Superior temporal gyrus (tissue), 1 donor: ENCODE data around the gene OGDH.
"Not testable (repeated sequence)": the region's sequence is repeated elsewhere in the genome, so short reads cannot be mapped to it uniquely, and the experiment has no call there.

Source experiments
- DNase-seq: peaks from one replicate; pipeline ENCODE4 v3.0.0-alpha.2; 2016; ENCODE audit errors: extremely low spot score

OGDH gene

DNA sequence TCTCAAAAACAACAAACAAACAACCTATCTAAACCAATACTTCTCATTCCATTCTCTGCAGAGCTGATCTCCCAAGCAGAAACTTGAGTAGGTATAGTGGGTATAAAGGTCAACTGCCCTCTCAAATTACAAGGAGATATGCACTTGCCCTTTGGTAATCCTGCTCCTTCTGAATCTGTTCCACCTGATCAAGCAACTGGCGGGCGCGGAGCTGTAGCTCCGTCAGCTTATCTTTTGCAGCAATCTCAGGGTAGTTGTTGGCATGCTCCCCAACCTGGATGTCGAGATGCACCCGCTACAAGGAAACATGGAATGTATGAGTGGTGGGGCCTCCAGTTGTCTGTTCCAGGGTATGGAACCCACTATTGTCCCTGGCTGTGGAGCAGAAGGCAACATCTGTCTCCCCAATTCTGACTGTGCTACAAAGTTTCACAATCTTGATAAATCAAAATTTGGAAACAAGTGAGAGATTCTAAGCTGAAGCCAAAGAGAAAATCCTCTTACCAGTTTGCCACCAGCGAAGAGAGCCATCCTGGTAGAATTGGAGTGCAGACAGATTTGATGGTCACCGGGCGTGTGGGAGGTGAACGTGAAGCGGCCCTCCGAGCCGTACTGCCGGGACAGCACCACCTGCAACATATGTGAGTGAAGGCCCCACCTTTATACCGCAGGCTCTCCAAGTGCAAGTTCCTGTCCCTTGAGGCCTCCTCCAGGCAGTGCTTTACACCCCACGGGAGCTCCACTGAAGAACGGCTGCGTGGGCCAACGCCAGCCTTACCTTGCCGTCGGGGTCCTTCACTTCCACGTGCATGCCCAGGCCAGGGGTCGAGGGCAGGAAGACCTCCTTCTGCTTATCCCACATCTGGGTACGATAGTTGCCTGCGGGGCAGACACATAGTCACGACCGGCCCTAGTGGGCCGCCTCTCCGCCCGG, 25.2 kb upstream of the OGDH start:
- DNase-seq, result no peak

DNA sequence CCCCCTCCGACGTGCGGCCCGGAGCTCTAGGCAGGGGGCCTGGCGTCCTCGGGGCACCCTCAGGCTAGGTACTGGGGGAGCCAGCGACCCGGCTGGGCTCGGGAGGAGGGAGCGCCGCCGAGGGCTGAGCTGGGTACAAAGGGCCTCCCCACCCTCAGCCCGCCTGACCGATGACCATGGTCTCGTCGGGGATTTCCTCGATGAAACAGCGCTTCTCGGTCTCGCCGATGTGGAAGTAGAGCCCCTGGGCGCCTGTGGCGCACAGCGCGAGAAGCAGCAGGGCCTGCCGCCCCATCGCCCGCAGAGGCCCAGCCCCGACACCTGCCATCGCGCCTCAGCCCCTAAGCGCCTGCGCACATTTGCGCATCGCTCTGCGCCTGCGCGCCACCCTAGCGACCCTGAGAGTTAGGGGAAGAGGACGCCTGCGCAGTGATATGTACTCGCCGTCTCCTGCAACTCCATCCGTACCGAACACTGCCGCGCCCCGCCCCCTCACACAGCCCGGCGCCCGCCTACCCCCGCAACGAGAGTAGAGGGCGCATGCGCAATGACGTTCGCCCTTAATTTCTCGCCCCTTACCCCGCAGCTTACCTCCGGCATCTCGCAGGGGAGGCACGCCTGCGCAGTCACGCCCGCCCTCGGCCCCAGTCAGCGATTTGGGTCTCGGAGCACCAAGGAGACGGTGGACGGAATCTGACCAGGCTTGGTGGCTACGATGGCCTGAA, 24.4 kb upstream of the OGDH start, which contains the start of gene TMED4:
Gene TMED4 (minus strand): TSS at position 353 of the 725 bp plus-strand sequence. CDS start 25 bp downstream, at position 328.
- DNase-seq, result peak; percentile 99

GRCh38 chr7:44583146-44583865, 23.1 kb upstream of the OGDH start:
- DNase-seq, result no peak

- peak; percentile 83 for DNase-seq
Observed at GRCh38 chr7:44587843-44588711, 18.4 kb upstream of the OGDH start.

DNA sequence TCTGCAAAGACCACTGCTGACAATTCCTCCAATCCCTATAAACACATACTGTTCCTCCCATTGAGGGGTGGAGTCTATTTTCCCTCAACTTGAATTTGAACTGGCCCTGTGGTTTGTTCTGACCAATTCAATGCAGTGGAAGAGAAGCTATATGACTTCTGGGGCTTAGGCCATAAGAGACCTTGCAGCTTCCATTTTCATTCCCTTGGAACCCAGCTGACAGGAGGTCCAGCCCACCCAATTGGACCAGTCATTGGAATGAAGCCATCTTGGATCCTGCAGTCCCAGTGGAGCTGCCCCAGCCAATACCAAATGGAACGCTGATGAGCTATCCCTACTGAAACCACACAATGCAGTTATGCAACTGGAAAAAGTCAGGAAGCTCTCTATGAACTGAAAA, 15.5 kb upstream of the OGDH start:
- no peak for DNase-seq

GRCh38 chr7:44595934-44596635, 10.3 kb upstream of the OGDH start:
- DNase-seq, result no peak

DNA sequence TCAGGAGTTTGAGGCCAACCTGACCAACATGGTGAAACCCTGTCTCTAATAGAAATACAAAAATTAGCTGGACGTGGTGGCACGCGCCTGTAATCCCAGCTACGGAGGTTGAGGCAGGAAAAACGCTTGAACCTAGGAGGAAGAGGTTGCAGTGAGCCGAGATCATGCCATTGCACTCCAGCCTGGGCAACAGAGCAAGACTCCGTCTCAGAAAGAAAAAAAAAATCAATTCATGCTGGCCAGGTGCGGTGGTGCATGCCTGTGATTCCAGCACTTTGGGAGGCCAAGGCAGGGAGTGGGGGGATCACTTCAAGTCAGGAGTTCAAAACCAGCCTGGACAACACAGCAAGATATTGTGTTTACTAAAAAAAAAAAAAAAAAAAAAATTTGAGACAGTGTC, 9.2 kb upstream of the OGDH start:
- DNase-seq, result not testable (repeated sequence)

- DNase-seq, result no peak
Observed at GRCh38 chr7:44599222-44599621, 7.2 kb upstream of the OGDH start.

DNA sequence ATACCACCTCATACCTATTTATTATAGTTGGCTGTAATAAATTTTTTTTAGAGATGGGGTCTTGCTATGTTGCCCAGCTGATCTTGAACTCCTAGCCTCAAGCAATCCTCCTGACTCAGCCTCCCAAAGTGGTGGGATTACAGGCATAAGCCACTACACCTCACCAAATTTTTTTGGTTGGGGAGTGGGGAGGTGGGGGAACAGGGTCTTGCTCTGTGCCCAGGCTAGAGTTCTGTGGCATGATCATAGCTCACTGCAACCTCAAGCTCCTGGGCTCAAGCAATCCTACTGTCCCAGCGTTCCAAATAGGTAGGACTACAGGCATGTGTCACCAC, 3.9 kb upstream of the OGDH start:
- DNase-seq, result no peak

- no peak for DNase-seq
Observed at GRCh38 chr7:44603193-44603592, 3.2 kb upstream of the OGDH start.

- no peak for DNase-seq
Observed at GRCh38 chr7:44604941-44605340, 1.5 kb upstream of the OGDH start.

DNA sequence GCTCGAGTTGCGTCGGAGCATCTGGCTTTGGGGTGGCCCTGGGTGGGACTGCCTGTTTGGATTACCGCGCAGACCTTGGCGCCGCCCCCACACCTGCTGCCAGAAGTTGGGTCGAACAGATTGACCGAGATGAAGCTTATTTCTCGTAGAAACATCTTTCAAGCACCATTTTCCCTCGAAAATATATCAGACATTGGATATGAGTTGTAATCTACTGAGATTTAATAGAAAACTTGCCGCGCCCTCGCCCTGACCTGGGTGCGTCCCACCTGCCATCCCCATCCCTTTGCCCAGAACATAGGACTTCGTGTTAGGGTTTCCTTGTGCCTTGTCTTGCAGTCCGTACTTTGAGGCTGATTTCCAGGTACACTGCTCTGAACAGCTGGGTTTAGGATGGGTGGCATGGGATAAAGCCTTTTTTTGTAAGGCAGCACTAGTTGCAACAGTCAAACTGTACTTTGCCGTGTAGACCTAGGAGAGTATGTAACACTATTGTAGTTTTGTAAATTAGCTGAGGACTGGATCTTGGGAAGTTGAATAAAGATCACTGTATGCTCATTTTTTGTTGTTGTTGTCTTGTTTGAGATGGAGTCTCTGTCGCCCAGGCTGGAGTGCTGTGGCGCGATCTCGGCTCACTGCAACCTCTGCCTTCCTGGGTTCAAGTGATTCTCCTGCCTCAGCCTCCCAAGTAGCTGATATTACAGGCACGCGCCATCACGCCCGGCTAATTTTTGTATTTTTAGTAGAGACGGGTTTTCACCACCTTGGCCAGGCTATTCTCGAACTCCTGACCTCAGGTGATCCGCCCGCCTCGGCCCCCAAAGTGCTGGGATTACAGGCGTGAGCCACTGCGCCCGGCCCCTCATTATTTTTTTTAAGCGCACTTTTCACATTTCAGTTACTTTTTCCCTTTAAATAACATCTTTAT, 978 bp downstream of the OGDH start:
- DNase-seq, result peak; percentile 19

GRCh38 chr7:44608916-44609648, 2.7 kb downstream of the OGDH start:
- no peak for DNase-seq

- DNase-seq, result no peak
Observed at GRCh38 chr7:44609829-44610228, 3.4 kb downstream of the OGDH start.

DNA sequence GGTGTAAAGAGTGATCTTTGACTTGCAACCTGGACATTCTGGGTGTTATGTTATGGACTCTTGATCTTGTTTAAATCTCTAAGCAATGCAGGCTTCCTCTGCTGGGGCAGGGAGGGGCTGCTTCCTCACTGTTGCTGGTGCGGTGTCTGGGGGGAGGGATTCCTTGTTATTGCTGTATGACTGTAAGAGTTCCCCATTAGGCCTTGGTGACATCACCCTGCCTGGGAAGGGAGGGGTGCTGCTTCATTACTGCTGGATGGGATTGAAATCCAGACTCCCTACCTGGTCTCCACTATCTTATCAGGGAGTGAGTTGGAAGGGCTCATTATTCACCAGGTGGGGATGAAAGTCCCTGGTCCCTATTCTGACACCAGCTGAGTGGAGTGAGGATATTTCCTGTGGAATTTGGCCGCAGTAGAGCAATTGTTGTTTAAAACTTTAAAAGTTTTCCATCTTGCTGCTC, 8.8 kb downstream of the OGDH start:
- DNase-seq, result no peak

- no peak for DNase-seq
Observed at GRCh38 chr7:44615793-44616192, 9.4 kb downstream of the OGDH start.

GRCh38 chr7:44616545-44616944, 10.1 kb downstream of the OGDH start:
- DNase-seq, result no peak

GRCh38 chr7:44617225-44617890, 10.9 kb downstream of the OGDH start:
- no peak for DNase-seq
